Measurements from ENCODE around the gene NRARP.

NRARP gene

DNA sequence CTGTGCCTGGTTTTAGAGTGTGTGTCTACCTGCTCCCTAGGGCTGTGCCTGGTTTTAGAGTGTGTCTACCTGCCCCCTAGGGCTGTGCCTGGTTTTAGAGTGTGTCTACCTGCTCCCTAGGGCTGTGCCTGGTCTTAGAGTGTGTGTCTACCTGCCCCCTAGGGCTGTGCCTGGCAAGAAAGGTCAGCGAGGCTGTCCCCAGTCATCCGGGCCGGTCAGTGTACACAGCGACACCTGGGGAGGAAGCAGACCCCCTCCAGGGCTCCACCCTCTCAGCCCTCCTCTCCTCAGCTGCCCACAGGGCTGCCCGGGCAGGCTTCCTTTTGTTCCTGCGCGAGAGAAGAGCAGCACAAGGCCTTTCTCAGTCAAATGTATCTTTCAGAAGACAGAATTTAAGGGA is 4.1 kb downstream of the NRARP start:
- no peak for DNase-seq

GRCh38 chr9:137296670-137297664 is 5.1 kb downstream of the NRARP start:
- DNase-seq = no peak

GRCh38 chr9:137295849-137296669 is 6.0 kb downstream of the NRARP start:
- no peak for DNase-seq

GRCh38 chr9:137295238-137295811 is 6.7 kb downstream of the NRARP start:
- DNase-seq = no peak

DNA sequence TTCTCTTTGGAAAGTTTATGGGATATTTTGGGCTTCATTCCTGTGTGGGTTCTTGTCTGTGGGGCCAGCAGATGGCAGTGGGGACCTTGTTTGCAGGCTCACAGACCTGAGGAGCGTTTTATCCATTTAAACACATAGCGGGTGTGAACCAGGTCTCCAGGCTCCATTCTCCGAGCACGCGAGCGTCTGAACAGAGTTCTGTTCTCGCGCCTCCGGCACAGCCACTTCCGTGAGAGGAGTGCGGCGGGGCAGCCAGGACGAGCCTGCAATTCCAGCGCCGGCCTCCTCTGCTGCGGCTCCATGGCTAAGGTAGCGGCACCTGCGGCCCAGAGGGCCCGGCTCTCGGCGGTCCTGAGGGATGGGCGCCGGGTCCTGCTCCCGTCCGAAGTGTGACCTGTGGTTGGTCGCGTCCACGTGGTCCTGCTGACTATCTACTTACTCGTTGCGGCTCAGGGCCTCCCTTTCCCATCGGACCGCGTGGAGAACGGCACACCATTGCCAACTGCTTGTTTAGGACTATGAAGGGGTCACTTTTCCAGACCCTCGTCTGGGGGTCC is 7.3 kb downstream of the NRARP start:
- DNase-seq = no peak

GRCh38 chr9:137294091-137294680 is 7.9 kb downstream of the NRARP start:
- peak in 1 of 2 experiments; percentile 55 for DNase-seq

DNA sequence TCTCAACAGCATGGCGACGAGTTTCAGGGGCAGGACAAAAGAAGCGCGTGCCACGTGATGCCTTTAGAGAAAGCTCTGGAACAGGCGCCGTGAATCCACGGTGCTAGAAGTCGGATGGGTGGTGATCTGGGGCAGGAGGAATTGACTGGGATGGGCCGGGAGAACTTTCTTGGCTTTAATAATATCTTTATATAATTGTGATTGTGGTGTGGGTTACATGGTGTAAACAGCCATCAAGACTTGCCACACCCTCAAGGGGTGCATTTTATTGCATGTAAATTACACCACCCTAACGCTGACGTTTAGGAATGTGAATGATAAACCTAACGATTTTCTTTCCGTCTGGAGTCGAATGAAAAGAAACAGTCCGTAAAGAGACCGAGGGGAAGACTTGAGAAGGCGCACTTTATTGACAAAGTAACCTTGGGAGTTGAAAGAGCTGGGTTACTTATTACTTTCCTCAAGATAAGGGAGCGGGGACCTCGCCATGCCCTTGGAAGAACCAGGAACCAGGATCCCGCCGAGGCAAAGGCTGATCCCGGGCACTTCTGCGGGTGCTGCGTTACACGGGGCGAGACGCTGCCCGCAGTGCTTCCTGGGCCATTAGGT is 8.5 kb downstream of the NRARP start:
- no peak for DNase-seq

DNA sequence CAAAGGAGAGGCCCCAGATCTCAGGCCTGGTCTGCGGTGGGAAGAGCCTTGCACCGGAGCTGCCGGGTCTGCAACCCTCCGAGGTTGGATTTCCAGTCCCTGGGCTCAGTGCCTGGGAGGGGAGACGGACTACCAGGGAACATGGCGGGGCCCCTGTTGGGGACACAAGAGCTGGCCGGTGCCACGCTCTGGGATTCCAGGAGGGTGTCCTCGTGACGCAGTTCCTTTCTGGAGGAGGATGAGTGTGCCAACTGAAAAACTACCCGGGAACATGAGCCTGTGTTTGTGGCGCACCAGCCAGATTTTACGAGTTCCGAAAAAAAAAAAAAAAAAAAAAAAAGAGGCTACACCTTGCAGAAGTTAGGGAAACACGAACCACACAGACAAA is 9.0 kb downstream of the NRARP start:
- no peak for DNase-seq

DNA sequence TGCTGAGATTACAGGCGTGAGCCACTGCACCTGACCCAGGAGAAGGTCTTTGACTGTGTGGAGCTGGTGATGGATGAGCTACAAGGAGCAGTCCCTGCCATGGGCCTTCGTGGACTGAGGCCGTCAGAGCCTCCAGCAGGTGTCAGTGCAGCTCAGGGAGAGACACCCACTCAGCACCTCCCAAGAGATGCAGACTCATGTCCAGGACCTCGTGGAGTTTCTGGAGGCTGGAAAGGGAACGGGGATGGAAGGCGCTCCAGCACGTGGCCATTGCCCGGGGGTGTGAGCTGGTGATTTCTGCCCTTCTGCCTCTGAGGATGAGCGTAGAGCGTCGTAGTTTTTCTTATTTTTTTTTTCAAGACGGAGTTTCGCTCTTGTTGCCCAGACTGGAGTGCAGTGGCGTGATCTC is 15.1 kb downstream of the NRARP start:
- peak; percentile 67 to 71 for DNase-seq

DNA sequence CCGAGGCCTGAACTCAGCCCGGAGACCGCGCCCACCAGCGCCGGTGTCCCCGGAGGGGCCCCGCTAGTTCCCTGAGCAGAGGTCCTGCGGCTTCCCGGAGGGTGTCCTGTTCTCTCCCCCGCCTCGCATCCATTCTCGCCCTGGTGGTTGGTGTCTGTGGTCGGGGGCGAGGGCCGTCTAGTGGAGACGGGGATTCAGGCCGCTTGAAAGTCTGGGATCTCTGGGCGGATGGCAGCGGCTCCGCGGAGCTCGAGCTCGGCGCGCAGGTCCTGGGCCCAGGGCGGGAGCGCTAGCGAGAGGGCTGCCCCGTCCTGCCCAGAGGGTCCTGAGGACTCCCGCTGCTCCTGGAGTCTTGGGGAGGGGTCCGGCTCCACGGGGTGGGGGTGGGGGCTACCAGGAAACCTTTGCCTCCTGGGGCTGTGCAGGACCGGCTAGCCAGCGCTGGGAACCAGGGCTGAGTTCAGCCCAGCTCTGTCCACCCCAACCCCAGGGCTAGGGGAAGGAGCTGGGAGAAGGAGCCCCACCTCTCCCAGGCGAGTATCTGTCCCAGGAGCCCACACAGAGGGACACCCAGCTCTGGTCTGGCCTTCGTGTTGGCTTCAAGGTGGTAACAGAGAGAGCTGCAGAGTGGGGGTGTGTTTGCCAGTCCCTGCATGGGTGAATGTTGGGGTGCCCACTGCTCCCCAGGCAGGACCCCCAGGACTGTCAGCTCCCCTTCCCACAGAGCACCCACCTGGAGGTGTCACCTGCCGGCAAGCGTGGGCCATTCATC is 20.5 kb downstream of the NRARP start:
- no peak for DNase-seq

- no peak for DNase-seq
Measured at GRCh38 chr9:137280474-137281344, 21.4 kb downstream of the NRARP start.

DNA sequence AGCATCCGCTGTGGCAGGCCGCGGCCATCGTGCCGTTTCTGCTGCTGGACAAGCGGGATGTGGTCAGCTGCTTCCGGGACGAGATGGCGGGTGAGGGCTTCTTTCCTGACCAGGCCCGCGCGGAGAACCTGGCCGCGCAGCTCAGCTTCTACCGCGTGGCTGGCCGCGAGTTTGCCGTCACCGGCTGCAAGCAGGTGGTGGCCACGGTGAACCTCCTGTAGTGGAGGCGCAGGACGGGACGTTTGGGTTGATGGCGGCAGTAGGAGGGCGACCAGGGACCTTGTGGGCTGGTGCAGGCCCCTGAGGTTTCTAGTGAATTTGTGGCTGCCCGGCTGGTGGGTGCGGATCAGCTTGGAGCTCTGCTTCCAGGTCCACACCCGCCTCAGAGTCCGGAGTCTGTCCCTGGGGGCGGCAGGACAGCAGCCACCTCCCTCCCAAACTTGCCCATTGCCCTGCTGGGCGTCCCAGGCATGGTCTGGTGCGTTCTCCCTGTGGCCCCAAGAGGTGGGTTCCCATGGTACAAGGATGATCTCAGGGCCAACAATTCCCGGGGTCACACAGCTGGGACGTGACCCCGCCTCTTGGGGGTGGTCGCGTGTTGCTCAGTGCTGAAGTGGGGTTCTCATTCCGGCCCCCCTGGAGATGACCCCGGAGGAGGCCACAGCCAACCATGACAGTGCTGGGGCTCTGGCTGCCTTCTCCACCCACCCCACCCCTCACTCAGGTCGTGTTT is 22.2 kb downstream of the NRARP start:
- no peak for DNase-seq

DNA sequence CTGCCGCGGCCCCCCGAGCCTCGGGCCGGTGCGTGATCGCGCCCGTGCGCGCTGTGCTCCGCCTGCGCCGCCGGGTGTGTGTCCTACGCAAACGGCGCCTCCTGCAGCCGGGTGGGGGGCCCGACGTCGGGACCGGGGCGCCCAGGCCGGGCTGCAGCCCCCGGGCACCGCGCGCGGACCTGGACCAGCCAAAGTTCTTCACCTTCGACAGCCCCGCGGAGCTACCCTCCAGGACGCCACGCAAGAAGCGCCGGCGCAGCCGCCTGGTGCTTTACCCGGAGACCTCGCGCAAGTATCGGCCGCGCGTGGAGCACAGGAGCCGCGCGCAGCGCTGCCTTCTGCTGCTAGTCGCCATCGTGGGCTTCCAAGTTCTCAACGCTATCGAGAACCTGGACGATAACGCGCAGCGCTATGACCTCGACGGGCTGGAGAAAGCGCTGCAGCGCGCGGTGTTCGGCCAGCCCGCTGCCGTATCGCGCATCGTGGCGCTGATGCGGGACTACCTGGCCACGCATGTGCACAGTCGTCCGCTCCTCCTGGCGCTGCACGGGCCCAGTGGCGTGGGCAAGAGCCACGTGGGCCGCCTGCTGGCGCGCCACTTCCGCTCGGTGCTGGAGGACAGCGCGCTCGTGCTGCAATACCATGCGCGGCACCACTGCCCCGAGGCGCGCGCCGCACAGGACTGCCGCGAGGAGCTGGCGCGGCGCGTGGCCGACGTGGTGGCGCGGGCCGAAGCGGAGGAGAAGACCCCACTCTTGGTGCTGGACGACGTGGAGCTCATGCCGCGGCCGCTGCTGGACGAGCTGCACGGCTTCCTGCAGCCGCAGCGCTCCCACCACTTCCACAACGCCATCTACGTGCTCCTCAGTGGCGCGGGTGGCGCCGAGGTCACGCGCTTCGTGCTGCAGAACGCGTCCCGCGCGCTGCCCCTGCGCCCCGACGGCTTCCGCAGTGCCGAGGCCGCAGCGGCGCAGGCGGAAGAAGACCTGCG is 23.1 kb downstream of the NRARP start:
- no peak for DNase-seq

GRCh38 chr9:137278061-137278701 is 23.9 kb downstream of the NRARP start:
- DNase-seq = no peak

DNA sequence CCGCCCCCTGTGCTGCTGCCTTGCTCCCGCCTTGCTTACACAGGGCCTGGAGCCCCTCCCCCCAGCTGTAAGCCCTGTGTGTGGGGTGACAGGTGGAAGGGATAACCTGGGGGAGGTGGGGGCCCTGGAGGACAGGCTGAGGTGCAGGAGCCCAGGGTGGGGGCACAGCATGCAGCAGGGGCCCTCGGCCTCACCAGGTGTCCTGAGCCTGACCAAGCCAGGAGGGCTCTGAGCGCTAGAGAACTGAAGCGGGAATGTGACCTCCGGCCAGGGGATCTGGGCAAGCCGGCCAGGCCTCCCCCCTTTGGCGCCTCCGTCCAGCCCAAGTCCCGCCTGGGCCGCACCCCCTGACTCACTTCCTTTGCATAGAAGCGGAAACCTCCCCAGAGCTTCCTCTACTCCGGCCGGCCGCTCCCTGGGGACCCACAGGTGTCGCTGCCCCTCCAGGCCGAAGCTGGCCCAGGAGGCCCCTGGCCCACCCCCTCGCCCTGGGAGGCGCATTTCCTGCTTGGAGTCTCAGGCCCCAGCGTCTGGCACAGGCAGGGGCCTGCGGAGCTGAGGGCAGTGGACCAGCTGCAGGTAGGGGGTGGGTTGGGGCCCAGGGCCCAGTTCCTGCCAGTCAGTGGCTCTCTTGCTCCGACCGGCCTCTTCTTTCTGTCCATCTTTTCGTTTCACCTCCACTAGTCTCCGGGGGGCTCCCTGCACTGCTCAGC is 24.6 kb downstream of the NRARP start, which contains the start of gene TOR4A:
Gene TOR4A (plus strand): TSS at position 398 of the 713 bp plus-strand sequence. CDS start 964 bp downstream, outside the sequence.
- DNase-seq = peak; percentile 92 to 93

- peak in 1 of 2 experiments; percentile 48 for DNase-seq
Measured at GRCh38 chr9:137276473-137277328, 25.4 kb downstream of the NRARP start.
